22Rv1 (cell line): Measurements from ENCODE around the gene MRS2.

ENCODE experiments used
- CTCF ChIP-seq: fragments of 450-650 bp; IDR thresholded peaks from 2 replicates; pipeline ENCODE4 v1.5.1; 2017; ENCODE audit warnings: mild to moderate bottlenecking
- ZFX ChIP-seq: fragments of 450-650 bp; IDR thresholded peaks from 2 replicates; pipeline ENCODE4 v1.6.1; 2017; ENCODE audit warnings: antibody characterized with exemption, borderline replicate concordance

DNA sequence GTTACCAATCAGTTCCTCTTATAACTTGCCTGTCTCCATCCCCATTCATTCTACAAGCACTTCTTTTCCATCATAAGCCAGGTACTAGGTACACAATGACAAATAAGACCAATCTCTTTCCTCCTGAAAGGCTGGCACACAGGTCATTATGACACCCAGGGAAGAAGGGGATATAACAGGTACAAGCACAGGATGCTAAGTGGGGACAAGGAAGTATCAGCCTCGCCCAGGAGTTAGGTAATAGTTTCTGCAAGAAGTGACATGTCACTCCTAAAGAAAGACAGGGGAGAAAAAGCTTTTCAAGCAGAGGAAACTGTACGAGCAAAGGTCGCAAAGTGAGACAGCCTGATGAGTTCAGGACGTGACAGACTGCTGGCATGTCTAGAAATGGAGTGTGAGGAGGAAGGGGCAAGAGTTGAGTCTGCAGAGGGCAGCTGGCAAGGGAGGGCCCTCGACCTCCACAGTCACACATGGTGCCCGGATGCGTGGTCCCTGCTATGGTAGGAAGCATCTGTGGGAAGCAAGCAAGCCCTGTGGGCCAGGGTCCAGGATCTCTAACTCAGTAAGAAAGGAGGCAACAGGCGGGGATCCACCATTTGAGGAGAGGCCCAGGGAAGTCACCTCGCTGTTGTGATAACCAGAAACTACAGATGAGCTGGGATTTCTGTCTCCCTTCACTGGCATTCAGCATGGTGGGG is 46.2 kb downstream of the MRS2 start:
- TF ChIP-seq CTCF (no peak), ZFX (no peak)
